KOPT-K1 (cell line): Measurements from ENCODE around the gene IL1RAPL1.

Source experiments
- H3K27ac ChIP-seq: fragments of 200-600 bp; sonication (generic); 2 replicates; pipeline ENCODE4 v1.5.1; 2016; ENCODE audit warnings: antibody characterized with exemption, mild to moderate bottlenecking, low read depth, low read length; ENCODE audit not compliant: poor library complexity, severe bottlenecking
- H3K36me3 ChIP-seq: fragments of 200-600 bp; sonication (generic); 2 replicates; pipeline ENCODE4 v1.5.1; 2017; ENCODE audit warnings: antibody characterized with exemption, mild to moderate bottlenecking, low read length, moderate library complexity; ENCODE audit not compliant: insufficient read depth
- H3K9me3 ChIP-seq: fragments of 200-600 bp; sonication (generic); 2 replicates; pipeline ENCODE4 v1.5.1; 2017; ENCODE audit warnings: antibody characterized with exemption, low read length, mild to moderate bottlenecking; ENCODE audit not compliant: insufficient read depth, poor library complexity, severe bottlenecking

The IL1RAPL1 gene

GRCh38 chrX:29039501-29039900 is 452.3 kb downstream of the IL1RAPL1 start:
- Histone ChIP-seq H3K36me3 (no peaks in the 10 kb centered on the region), H3K27ac (no peak overlapping the region), H3K9me3 (no peaks in the 10 kb centered on the region)

GRCh38 chrX:29040160-29040559 is 452.9 kb downstream of the IL1RAPL1 start:
- no peak overlapping the region for H3K27ac ChIP-seq
- H3K36me3 ChIP-seq = no peaks in the 10 kb centered on the region
- no peaks in the 10 kb centered on the region for H3K9me3 ChIP-seq

DNA sequence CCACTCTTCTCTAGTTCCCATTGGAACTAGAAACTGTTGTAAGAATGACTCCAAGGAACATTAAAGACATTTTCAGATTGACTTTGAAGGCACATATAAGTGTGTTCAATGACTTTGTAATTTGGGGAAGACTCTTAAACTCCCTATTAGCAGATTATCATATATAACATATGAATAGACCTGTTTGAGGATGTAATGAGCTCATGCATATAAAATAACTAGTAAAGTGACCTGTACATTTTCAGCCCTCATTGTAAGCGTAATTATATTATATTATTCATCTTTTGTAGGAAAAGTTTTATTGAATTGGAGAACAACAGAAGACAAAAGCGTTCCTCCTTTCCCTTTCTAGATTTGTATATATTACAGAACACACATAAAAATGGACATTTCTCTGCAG is 455.1 kb downstream of the IL1RAPL1 start:
- Histone ChIP-seq H3K9me3 (no peaks in the 10 kb centered on the region), H3K27ac (no peak overlapping the region)

GRCh38 chrX:29043746-29044145 is 456.5 kb downstream of the IL1RAPL1 start:
- Histone ChIP-seq H3K36me3 (no peaks in the 10 kb centered on the region), H3K9me3 (no peaks in the 10 kb centered on the region), H3K27ac (no peak overlapping the region)

More for the DNA sequence above, 455.1 kb downstream of the IL1RAPL1 start:
- H3K36me3 ChIP-seq = no peaks in the 10 kb centered on the region

GRCh38 chrX:29044423-29045184 is 457.4 kb downstream of the IL1RAPL1 start:
- H3K9me3 ChIP-seq = no peaks in the 10 kb centered on the region
- no peak overlapping the region for H3K27ac ChIP-seq
- no peaks in the 10 kb centered on the region for H3K36me3 ChIP-seq

DNA sequence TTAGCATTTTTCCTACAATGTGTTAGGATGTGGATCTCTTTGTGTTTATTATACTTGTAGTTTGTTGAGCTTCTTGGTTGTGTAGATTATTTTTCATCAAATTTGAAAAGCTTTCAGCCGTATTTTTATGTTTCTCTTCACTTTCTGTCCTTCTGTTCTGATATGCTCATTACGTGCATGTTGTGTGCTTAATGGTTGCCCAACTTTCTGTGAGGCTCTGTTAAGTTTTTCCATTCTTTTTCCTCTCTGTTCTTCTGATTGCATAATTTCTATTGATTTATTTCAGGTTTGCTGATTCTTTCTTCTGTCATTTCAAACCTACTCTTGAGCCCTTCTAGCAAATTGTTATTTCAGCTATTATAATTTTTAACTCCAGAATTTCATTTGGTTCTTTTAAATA is 478.2 kb downstream of the IL1RAPL1 start:
- Histone ChIP-seq H3K9me3 (no peaks in the 10 kb centered on the region), H3K36me3 (no peaks in the 10 kb centered on the region), H3K27ac (no peak overlapping the region)

- no peaks in the 10 kb centered on the region for H3K36me3 ChIP-seq
- H3K27ac ChIP-seq = no peak overlapping the region
- H3K9me3 ChIP-seq = no peaks in the 10 kb centered on the region
Observed at GRCh38 chrX:29066516-29066915, 479.3 kb downstream of the IL1RAPL1 start.

GRCh38 chrX:29067351-29067750 is 480.1 kb downstream of the IL1RAPL1 start:
- H3K36me3 ChIP-seq = no peaks in the 10 kb centered on the region
- no peaks in the 10 kb centered on the region for H3K9me3 ChIP-seq

GRCh38 chrX:29071525-29072320 is 484.5 kb downstream of the IL1RAPL1 start:
- Histone ChIP-seq H3K9me3 (no peaks in the 10 kb centered on the region), H3K36me3 (no peaks in the 10 kb centered on the region), H3K27ac (no peak overlapping the region)

More at GRCh38 chrX:29067351-29067750, 480.1 kb downstream of the IL1RAPL1 start:
- no peak overlapping the region for H3K27ac ChIP-seq

- no peak overlapping the region for H3K27ac ChIP-seq
- no peaks in the 10 kb centered on the region for H3K36me3 ChIP-seq
- H3K9me3 ChIP-seq = no peaks in the 10 kb centered on the region
Observed at GRCh38 chrX:29082558-29082957, 495.3 kb downstream of the IL1RAPL1 start.

DNA sequence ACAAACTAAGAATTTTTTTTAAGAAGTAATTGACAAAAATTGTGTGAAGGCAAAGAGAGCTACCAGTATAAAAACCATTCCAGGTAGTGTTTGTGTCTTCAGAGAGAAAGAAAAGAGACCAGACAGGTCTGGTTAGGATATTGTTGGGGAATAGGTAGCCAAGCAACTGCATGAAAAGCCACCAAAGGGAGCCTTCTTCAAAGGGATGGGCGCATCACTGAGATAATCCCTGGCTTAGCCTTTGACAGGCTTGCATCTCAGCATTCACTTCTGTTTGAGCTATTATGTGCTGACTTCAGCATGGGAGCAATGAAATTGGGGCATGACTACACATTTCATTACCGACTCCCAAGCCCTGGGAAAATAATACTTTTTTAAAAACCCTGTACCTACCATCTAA is 496.6 kb downstream of the IL1RAPL1 start:
- no peak overlapping the region for H3K27ac ChIP-seq
- H3K36me3 ChIP-seq = no peaks in the 10 kb centered on the region
- H3K9me3 ChIP-seq = no peaks in the 10 kb centered on the region

- no peaks in the 10 kb centered on the region for H3K9me3 ChIP-seq
- no peaks in the 10 kb centered on the region for H3K36me3 ChIP-seq
Observed at GRCh38 chrX:29090811-29091210, 503.6 kb downstream of the IL1RAPL1 start.

DNA sequence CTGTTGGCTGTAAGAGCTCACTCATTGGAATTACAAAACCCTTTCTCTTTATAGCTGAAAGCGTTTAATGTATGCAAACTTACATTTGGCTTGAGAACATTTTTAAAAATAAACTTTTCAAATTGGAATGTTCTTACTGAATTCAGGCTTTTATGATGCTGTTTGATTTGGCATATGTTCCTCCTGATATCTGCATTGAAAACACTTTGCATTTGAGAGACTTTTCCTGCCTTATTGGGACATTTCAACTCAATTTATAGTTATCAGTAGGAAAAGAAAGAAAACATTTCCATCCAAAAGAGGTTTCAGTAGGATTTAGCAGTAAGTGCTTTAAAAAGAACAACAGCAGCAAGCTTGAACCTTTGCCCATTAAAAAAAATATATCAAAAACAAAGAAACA is 520.0 kb downstream of the IL1RAPL1 start:
- Histone ChIP-seq H3K36me3 (no peaks in the 10 kb centered on the region), H3K27ac (no peak overlapping the region), H3K9me3 (no peaks in the 10 kb centered on the region)

More at GRCh38 chrX:29090811-29091210, 503.6 kb downstream of the IL1RAPL1 start:
- no peak overlapping the region for H3K27ac ChIP-seq

DNA sequence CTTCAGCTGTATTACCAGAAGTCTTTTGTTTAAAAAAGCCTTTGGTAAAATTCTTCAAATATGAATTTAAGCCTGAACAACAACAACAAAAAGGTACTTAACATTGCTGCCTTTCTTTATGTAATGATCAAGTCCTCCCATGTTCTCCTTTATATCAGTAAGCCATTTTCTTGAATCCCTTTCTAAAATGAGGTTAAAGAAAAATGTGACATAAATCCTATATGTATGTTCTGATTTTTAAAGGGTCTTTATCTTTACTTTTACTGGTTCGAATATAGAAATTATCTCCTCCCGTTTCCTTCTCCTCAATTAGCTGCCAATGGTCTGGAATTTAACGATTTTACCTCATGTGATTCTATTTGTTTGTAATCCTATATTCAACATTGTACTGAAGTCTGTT is 522.8 kb downstream of the IL1RAPL1 start:
- no peak overlapping the region for H3K27ac ChIP-seq

DNA sequence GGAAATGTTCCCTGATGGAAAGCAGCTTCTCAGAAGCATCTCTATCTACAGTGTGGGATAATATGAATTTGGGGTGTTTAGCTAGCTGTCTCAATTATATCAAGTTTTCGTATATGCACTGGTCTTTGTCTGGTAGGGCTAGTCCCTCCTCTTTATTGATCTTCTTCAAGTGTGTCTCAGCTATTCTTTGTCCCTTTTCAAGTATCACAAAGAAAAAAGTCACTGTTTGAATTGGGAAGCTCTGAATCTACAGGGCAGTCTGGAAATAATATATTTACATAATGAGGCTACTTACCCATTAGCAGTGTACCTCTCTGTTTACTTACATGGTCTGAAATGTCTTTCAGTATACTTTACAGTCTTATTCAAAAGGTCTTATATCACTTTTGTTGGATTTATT is 526.0 kb downstream of the IL1RAPL1 start:
- Histone ChIP-seq H3K27ac (no peak overlapping the region), H3K36me3 (no peaks in the 10 kb centered on the region), H3K9me3 (no peaks in the 10 kb centered on the region)

More for the DNA sequence above, 522.8 kb downstream of the IL1RAPL1 start:
- Histone ChIP-seq H3K9me3 (no peaks in the 10 kb centered on the region), H3K36me3 (no peaks in the 10 kb centered on the region)
